Sigmoid colon (tissue), 4 donors: ENCODE results near the gene RECK.
"Not testable (repeated sequence)": the region's sequence is repeated elsewhere in the genome, so short reads cannot be mapped to it uniquely, and the experiment has no call there.

Experiments used
- POLR2A ChIP-seq, 2 donors: fragments of 450-650 bp; IDR thresholded peaks; one replicate each; pipeline ENCODE4 v1.6.1; 2016; ENCODE audit warnings: antibody characterized with exemption in 2 of 2, mild to moderate bottlenecking in 2 of 2, moderate library complexity in 2 of 2
- POLR2AphosphoS5 ChIP-seq, 4 donors: sonication (generic); formaldehyde crosslinking; IDR thresholded peaks; one replicate each; pipeline ENCODE4 v1.6.1; 2017; ENCODE audit warnings: antibody characterized with exemption in 4 of 4

- not testable (repeated sequence) for TF ChIP-seq POLR2AphosphoS5, POLR2A (IDR thresholded peaks at IDR 0.05)
These were observed 123.4 kb downstream of the RECK start for GRCh38 chr9:36160126-36160525.
